ENCODE measurements around the gene SEPTIN8.
"Not testable (repeated sequence)": the region's sequence is repeated elsewhere in the genome, so short reads cannot be mapped to it uniquely, and the experiment has no call there.

The SEPTIN8 gene

DNA sequence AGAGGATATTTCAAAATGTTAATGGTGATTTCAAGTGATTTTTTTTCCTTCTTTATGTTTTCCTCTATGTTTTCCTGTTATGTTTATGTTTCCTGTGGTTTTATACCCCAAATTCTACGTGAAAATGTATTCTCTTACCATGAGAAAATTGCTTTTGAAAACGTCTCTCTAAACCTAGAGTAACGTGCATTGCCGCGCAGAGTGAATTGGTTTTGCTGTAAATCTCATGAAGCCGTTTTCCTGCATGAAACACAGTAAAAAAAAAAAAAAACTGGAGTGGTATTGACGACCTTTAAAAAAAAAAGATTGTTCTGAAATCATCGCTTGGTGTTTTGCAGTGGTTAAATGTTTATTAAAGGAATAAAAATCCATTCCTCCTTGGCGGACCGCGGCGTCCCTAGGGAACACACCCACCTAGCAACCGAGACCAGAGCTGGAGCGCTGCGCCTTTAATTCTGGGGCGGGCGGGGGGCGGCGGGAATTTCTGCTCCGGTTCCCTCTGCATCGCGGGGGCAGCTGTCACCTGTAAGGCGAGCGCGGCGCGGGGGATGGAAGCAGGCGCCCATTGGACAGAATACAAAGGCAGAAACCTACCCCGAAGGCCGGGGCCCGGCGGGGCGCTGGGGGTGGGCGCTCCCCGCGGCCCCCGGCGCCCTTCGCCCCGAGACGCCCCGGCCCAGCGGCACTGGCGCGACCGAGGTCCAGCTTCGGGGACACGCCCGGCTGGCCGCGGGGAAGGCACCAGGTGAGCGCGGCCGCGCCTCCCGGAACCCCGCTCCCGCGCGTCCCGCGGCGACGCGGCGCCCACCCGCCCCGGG, 36.0 kb upstream of the SEPTIN8 start, which contains the start of gene SOWAHA:
TSS of gene SOWAHA (plus strand) at position 522 of the 818 bp plus-strand sequence. CDS start 320 bp downstream, outside the sequence.
- DNase-seq (ENCODE audit: low read depth in 2 of 2) = no peak

DNA sequence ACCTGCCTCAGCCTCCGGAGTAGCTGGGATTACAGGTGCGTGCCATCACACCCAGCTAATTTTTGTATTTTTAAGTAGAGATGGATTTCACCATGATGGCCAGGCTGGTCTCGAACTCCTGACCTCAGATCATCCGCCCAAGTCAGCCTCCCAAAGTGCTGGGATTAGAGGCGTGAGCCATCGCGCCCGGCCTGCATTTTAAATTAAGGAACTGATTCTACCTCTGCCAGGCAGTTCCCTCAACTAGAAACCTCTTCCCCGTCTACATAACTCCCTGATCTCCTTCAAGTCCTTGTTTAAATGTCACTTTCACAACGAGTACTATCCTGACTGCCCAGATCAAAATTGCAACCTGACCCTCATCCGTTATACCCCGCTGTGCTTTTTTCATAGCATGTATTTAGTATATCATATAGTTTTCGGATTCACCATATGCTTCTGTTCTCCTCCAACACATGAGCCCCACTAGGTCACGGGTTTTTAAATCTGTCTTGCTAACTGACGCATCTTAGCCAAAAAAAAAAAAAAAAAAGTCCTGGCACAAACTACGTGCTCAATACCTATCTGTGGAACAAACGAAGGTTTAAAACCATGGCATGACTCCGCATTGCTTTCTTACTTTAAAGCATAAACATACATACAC, 35.2 kb upstream of the SEPTIN8 start:
- no peak for DNase-seq (ENCODE audit: low read depth in 2 of 2)

DNA sequence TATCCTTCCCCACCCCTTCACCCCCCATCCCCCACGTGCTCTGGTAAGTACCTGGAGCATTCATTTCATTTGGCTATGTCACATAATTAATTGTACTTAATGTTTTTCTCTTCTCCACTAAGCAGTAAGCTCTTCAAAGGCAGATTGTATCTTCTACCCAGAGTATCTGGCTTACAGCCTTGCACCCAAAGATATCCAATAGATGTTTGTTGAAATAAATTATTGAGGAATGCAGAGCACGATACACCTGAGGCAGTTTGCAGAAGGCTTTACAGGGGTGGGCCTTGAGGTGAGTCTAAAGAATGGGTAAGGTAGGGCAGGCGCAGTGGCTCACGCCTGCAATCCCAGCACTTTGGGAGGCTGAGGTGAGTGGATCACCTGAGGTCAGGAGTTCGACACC, 33.6 kb upstream of the SEPTIN8 start:
- no peak for DNase-seq (ENCODE audit: low read depth in 2 of 2)

DNA sequence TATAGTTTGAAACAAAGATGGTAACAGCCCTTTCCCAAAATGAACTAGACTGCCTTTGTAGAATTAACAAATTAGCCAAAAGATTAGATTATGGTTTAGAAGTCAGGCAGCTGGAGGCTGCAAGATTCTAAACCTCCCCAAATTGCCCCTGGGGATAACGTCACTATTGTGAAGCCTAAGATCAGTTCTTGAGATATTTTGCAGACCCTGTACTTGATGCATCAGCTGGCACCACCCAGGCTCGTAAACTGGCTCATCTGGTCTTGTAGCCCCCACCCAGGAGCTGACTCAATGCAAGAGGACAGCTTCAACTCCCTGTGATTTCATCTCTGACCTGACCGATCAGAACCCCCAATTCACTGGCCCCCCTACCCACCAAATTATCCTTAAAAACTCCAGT, 31.8 kb upstream of the SEPTIN8 start:
- no peak for DNase-seq (ENCODE audit: low read depth in 2 of 2)

DNA sequence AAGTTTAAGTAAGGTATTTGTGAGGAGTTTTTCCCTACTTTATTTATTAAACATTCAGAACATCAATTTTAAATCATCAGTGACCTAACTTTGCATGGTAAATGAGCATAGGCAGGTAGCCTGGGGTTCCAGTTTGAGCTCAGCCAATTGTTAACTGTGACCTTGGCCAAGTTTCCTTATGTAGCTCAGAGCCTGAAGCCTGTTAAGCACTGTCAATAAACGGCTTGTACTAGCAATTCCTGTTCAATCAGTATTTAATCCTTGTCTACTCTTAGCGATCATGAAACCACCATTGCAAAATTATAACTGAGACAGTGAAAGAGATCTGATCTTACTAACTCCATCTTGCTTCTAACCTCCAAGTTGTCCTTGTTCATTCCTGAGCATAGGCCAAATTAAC, 31.4 kb upstream of the SEPTIN8 start:
- DNase-seq (ENCODE audit: low read depth in 2 of 2) = no peak

DNA sequence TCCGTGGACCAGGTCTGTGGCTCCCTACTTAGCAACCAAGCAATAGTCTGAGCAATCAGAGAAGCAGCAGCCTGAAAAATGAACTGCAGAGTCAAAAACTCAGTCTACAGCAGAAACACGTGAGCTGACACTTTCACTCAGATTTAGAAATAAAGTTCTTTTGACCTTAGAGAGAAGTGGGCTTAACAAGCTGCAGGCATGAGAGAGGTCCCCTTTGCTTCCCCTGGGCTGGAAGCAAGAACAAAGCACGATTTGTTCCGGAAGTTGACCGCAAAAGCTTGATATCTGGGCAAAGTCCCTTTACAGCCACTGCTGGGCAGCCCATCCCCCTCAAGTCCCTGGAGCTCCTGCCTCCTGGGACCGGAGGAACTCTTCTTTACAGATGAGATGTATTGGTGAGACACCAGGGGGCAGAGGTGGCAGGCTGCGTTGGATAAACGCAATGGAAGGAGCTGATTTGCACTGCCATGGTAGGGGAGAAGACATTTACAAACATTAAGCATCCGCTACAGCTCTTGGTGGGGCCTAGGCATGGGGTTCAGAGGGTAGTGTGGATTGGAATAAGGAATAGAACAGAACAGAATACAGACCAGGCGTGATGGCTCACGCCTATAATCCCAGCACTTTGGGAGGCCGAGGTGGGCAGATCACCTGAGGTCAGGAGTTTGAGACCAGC, 30.3 kb upstream of the SEPTIN8 start:
- no peak for DNase-seq (ENCODE audit: low read depth in 2 of 2)

DNA sequence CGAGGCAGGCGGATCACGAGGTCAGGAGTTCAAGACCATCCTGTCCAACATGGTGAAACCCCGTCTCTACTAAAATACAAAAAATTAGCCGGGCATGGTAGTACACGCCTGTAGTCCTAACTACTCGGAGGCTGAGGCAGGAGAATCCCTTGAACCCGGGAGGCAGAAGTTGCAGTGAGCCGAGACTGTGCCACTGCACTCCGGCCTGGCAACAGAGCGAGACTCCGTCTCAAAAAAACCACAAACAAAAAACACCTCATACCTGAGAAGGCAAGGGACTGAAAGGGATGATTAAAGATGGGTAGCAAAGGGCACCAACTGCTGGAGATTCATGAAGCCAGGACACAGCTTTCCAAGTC, 29.7 kb upstream of the SEPTIN8 start:
- not testable (repeated sequence) for DNase-seq (ENCODE audit: low read depth in 2 of 2)

DNA sequence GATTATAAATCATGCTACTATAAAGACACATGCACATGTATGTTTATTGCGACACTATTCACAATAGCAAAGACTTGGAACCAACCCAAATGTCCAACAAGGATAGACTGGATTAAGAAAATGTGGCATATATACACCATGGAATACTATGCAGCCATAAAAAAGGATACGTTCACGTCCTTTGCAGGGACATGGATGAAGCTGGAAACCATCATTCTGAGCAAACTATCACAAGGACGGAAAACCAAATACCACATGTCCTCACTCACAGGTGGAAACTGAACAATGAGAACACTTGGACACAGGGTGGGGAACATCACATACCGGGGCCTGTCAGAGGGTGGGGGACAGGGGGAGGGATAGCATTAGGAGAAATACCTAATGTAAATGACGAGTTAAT, 28.8 kb upstream of the SEPTIN8 start:
- not testable (repeated sequence) for DNase-seq (ENCODE audit: low read depth in 2 of 2)

DNA sequence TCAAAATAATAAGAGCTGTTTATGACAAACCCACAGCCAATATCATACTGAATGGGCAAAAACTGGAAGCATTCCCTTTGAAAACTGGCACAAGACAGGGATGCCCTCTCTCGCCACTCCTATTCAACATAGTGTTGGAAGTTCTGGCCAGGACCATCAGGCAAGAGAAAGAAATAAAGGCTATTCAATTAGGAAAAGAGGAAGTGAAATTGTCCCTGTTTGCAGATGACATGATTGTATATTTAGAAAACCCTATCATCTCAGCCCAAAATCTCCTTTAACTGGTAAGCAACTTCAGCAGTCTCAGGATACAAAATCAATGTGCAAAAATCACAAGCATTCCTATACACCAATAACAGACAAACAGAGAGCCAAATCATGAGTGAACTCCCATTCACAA, 27.2 kb upstream of the SEPTIN8 start:
- DNase-seq (ENCODE audit: low read depth in 2 of 2) = not testable (repeated sequence)

DNA sequence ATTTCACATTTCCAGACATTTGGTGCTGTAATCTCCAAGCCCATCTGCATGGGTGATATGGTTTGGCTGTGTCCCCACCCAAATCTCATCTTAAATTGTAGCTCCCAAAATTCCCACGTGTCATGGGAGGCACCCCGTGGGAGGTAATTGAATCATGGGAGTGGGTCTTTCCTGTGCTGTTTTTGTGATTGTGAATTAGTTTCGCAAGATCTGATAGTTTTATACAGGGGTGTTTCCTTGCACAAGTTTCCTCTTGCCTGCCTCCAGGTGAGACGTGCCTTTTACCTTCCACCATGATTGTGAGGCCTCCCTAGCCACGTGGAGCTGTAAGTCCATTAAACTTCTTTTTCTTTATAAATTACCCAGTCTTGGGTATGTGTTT, 25.6 kb upstream of the SEPTIN8 start:
- DNase-seq (ENCODE audit: low read depth in 2 of 2) = not testable (repeated sequence)

DNA sequence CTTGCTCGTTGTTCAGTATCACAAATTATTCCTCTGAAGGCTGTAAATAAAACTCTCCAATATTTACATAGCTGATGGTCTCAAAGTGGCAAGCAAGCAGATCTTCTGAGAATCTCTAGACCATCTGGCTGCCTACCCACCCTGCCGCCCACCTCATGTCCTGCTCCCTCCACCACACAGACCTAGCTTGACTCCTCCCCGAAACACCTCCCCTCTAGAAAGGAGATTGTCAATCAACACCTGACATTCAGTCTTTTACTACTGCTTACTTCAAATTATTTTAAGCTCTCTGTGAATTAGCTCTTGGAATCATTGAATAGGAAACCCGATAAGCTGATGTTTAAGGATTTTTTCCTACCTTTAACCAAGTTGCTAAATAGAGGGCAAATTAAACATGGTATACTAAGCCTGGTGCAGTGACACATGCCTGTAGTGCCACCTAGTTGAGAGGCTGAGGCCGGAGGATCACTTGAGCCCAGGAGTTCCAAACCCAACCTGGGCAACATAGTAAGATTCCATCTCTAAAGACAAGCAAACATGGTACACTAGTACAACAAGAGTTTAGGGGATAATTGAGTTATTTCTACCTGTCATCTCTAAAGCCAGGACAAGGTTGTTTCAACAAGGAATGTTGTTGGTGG, 25.1 kb upstream of the SEPTIN8 start:
- DNase-seq (ENCODE audit: low read depth in 2 of 2) = no peak

DNA sequence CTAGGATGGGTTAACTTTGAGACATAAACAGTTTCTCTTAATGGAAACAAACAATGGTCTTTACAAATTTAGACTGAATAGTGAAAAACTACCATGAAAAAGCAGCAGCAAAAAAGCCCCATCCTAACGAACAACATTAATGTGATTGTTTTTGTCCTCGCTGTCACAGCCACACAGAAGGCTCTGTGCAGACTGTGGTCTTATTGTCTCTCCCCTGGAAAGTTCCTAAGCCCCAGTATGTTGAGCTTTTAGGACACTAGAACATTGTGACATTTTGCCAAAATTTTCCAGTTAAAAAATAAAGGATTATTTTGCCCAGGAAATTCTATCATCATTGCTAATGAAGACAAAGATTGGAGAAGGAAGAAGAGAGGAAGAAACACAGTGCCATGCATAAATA, 23.5 kb upstream of the SEPTIN8 start:
- no peak for DNase-seq (ENCODE audit: low read depth in 2 of 2)

DNA sequence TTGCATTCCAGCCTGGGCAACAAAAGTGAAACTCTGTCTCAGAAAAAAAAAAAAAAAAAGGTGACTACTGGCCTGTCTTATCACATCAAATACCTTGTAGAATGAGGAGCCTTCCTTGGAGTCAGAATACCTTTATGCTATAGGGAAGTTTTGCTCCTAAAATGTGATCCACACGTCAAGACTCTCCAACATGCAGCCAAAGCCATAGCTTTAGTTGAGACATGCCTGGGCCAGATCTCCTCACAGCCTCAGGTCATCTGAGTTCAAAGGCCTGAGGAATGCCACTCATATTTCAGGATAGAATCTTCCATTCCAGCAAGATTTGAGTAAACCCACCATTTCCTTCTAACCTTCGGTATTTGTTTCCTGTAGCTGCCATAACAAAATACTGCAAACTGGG, 22.4 kb upstream of the SEPTIN8 start:
- no peak for DNase-seq (ENCODE audit: low read depth in 2 of 2)

DNA sequence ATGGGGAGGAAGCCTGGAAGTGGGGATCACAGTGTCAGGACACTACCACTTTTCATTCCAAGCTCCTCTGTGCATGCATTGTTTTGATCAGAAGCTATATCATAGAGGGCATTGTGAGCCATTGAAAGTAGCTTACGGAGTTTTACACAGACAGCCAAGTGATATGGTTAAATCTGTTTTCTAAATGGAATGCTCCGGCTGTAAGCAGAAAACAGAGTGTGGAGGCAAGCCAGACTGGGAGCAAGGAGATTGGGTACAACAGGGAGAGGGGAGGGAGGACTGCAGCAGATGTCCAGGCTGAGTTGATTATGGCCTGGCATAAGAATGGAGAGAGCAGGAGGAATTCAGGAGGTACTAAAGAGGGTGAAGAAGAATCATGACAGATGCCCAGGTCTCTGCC, 20.6 kb upstream of the SEPTIN8 start:
- no peak for DNase-seq (ENCODE audit: low read depth in 2 of 2)

DNA sequence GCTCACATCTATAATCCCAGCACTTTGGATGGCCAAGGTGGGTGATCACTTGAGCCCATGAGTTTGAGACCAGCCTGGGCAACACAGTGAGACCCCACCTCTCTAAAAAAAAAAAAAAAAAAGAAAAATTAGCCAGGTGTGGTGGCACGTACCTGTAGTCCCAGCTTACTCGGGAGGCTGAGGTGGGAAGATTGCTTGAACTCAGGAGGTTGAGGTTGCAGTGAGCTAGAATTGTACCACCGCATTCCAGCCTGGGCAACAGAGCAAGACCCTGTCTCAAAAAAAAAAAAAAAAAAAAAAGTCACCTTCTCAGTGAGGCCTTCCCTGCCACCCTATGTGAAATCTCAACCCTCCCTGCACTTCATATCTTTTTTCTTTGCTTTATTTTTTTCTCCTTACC, 14.0 kb upstream of the SEPTIN8 start:
- DNase-seq (ENCODE audit: low read depth in 2 of 2) = no peak

DNA sequence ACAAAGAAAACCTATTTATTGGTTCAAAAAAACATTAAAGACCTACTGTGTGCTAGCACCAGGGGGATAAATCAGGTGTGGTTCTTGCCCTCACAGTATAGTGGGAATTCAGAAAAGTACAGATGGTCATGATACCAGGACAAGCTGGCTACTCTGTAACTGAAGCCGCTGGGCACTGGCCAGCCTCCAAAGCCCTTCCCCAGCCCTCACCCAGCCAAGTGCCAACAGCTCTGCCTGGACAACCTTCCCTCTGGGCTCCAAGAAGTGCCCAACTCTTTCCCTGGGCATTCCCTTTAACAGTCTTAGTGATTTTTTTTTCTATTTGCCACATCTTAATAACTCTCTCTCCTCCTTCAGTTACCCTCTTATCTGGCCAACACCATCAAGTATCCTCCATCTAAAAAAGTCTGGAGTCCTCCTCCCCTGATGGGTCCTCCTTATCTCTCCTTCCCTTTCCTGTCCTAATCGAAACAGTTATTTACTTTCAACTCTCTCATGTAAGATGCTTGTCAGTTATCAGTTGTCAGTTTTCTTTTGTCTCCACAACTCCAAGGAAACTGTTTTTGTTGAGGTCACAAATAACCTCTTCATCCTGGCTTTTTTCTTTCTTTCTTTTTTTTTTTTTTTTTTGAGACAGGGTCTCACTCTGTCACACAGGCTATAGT, 13.3 kb upstream of the SEPTIN8 start:
- DNase-seq (ENCODE audit: low read depth in 2 of 2) = no peak

DNA sequence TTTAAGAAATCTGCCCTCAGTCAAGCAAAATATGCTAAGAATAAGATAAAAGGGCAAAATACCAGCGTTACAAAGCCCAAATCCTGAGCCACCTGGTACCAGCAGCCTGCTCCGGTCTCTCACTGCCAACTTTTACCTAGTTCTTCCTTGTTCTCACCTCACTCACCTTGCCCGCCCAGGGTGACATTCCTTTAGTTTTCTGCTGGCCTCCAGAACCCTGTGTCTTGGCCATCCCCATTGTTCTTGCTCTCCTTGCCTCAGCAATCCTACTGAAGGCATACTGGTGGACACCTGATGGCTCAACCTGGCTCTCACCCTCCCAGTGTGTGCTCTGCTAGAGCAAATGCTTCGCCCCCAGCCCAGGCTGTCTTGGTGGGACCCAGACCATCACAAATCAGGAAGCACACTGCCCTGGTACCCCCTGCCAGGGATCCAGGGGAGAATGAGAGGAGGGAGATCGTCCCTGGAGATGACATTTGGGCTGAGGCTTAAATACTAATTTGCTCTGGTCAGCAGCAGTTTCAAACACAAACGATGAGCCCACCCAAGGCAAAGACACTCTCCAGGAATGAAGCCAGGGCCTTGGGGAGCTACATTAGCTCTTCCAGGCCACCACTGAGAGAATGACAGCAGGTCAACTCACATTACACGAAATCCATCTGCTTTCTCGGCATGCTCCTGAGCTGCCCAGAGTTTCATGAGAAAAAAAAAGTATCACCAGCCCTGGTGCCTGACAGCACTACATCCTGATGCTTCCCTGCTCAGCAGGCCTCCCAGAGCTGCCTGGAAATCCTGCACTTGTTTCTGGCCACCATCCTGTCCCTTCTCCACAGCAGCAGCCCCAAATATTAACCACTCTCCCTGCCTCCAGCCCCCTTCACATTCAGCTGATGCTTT, 12.2 kb upstream of the SEPTIN8 start:
- DNase-seq (ENCODE audit: low read depth in 2 of 2) = no peak

DNA sequence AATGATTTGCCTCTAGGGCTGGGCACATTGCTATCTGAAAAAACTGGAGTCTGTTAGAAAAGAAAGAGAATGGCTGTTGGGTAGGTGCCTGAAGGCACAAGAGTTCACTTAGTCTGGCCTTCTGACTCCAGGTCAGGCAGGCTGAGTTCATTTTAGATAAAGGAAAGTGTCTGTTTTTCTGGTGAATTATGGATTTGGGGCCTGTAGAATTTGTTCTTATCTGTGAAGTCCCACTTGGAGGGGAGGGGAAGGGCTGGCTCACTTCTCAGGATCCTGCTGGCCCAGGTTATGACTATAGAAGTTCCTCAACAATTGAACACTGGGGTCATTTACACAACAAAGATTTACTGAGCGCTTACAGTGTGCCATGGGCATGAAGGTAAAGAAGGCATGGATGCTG, 11.5 kb upstream of the SEPTIN8 start:
- DNase-seq (ENCODE audit: low read depth in 2 of 2) = no peak

DNA sequence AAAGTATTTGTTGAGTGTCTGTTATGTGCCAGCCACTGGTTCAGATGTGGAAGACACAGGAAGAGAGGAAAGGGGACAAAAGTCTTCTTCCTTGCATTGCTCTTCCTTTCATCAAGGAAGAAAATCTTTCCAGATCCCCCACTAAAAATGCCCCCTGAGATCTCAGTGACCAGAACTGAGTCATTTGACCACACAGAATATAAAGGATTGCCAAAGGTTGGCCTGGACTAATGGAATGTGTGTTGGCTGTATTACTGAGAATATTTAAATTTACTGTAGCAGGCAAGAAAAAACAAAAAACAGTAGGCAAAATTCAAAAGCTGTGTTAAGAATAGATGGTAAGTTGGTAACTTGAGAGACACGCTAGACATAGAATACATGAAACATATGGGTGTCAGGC, 10.0 kb upstream of the SEPTIN8 start:
- DNase-seq (ENCODE audit: low read depth in 2 of 2) = no peak

DNA sequence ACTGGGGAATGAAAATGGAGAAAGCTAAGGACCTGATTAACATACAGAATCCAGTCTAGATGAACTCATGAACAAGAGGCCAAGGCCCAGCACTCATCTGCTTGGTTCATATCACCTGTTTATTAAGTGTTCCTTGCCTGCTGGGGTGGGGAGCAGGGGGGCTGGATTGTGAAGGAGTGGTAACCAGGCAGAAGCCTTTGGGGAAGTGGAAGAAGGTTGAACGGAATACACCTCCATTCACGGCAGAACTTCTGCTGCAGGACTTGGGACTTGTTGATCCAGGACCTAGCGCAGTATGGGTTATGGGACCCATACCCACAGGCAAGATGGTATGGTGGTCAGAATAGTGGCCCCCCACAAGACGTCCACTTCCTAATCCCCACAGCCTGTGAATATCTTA, 8.8 kb upstream of the SEPTIN8 start:
- no peak for DNase-seq (ENCODE audit: low read depth in 2 of 2)

DNA sequence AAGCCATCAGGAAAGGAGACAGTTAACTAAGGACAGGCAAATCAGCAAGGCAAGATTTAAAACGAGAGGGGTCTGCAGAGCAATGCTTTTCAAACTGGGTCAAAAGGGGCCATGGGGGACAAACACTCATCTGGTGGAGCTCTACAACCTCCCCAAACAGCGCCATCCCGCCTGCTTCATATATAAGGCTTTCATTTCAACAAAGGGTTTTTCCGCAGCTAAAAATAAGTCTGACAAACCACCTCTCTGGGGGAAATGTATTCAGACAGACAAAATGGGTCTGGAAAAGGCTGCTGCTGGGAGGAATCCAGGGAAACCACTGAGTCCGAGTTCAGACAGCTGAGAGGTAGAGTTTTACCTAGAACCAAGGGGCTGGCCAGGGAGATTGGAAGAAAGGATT, 8.3 kb upstream of the SEPTIN8 start:
- DNase-seq (ENCODE audit: low read depth in 2 of 2) = no peak
